HEK293T (cell line): ENCODE data around the gene KLF2.

Experiments used
- BHLHE40 ChIP-seq: fragments of 450-650 bp; IDR thresholded peaks from 2 replicates; pipeline ENCODE4 v1.6.1; 2016; ENCODE audit warnings: mild to moderate bottlenecking, moderate library complexity, borderline replicate concordance
- ELF4 ChIP-seq: fragments of 450-650 bp; IDR thresholded peaks from 2 replicates; pipeline ENCODE4 v1.6.1; 2017; ENCODE audit warnings: antibody characterized with exemption
- FOXK2 ChIP-seq: fragments of 450-650 bp; IDR thresholded peaks from 2 replicates; pipeline ENCODE4 v1.6.1; 2016; ENCODE audit warnings: mild to moderate bottlenecking
- LEF1 ChIP-seq: fragments of 450-650 bp; IDR thresholded peaks from 2 replicates; pipeline ENCODE4 v1.6.1; 2017; ENCODE audit warnings: mild to moderate bottlenecking, borderline replicate concordance
- SUZ12 ChIP-seq: fragments of 450-650 bp; IDR thresholded peaks from 2 replicates; pipeline ENCODE4 v1.6.1; 2016; ENCODE audit warnings: mild to moderate bottlenecking
- TARDBP ChIP-seq: fragments of 450-650 bp; IDR thresholded peaks from 2 replicates; pipeline ENCODE4 v1.6.1; 2016
- TF ChIP-seq, protein P1 (sequence below): fragments of 450-650 bp; IDR thresholded peaks from 2 replicates; pipeline ENCODE4 v1.6.1; 2016

DNA sequence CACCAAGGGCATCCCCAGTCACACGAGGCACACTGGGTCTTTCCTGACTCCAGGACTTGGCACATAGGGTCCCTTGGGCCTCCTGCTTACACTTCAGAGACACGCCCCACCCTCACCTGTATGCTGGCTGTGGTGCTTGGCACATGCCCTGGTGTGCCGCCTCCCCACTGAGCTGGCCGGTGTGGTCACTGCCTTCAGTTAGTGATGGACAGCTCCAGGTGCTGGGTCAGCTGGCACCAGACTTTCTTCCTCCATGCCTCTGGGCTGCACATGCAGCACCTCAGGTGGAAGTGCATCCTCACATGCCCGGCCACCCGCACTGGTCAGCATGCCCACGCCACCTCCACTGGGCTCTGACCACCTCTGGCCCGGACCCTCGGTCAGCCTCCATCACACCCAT lies 52.9 kb downstream of the KLF2 start:
- TF ChIP-seq FOXK2 (no peak), ELF4 (no peak), TARDBP (no peak), LEF1 (no peak), BHLHE40 (no peak), SUZ12 (no peak)
- TF ChIP-seq, protein P1, sequence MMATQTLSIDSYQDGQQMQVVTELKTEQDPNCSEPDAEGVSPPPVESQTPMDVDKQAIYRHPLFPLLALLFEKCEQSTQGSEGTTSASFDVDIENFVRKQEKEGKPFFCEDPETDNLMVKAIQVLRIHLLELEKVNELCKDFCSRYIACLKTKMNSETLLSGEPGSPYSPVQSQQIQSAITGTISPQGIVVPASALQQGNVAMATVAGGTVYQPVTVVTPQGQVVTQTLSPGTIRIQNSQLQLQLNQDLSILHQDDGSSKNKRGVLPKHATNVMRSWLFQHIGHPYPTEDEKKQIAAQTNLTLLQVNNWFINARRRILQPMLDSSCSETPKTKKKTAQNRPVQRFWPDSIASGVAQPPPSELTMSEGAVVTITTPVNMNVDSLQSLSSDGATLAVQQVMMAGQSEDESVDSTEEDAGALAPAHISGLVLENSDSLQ, result no peak
